ENCODE measurements around the gene HSD17B14. TPM values are rescaled to one million over a fixed set of nuclear protein-coding genes. Genes with fewer than 3 reads are reported as not detected.

Gene HSD17B14
- total and polyA plus RNA-seq, 9 of the 15 experiments (the other 6 are each of a cell fraction or from before 2014, with no cell fraction given): 0.16 TPM; not detected in 8

GRCh38 chr19:48815870-48816501 is 20.3 kb downstream of the HSD17B14 start (continued):
- TF ChIP-seq RBFOX2 (IDR thresholded peaks at IDR 0.05; ENCODE audit: low read depth, low read length): no peak
- TF ChIP-seq ZFX (CRISPR knock-in tag; IDR thresholded peaks at IDR 0.05): peak; percentile 53
- no peak for TF ChIP-seq MYC (IDR thresholded peaks at IDR 0.05; ENCODE audit: low read depth, low read length)
- no peak for TF ChIP-seq MYC (CRISPR knock-in tag; IDR thresholded peaks at IDR 0.05; ENCODE audit: borderline replicate concordance, low read depth)
- TF ChIP-seq TBP (optimal IDR thresholded peaks at IDR 0.05; ENCODE audit: low read depth, low read length): no peak
- TF ChIP-seq CREB5 (CRISPR knock-in tag; IDR thresholded peaks at IDR 0.05): no peak
- 0 out of 4 replicates have a peak, but pooled peaks of 1 of the 2 experiments have one; percentile 22 for TF ChIP-seq NRF1 (conservative IDR thresholded peaks at IDR 0.05 in 1 of 2, IDR thresholded peaks at IDR 0.05 in 1 of 2)
- TF ChIP-seq, protein P1, sequence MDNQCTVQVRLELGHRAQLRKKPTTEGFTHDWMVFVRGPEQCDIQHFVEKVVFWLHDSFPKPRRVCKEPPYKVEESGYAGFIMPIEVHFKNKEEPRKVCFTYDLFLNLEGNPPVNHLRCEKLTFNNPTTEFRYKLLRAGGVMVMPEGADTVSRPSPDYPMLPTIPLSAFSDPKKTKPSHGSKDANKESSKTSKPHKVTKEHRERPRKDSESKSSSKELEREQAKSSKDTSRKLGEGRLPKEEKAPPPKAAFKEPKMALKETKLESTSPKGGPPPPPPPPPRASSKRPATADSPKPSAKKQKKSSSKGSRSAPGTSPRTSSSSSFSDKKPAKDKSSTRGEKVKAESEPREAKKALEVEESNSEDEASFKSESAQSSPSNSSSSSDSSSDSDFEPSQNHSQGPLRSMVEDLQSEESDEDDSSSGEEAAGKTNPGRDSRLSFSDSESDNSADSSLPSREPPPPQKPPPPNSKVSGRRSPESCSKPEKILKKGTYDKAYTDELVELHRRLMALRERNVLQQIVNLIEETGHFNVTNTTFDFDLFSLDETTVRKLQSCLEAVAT (IDR thresholded peaks at IDR 0.05): no peak
- no peak for TF ChIP-seq ZNF282 (CRISPR knock-in tag; IDR thresholded peaks at IDR 0.05)
- no peak for TF ChIP-seq GATAD2A (IDR thresholded peaks at IDR 0.05)
- no peak for TF ChIP-seq CHD4 (IDR thresholded peaks at IDR 0.05; ENCODE audit: insufficient read depth, insufficient replicate concordance, low read depth, low read length, poor library complexity, severe bottlenecking)
- TF ChIP-seq, protein P2, sequence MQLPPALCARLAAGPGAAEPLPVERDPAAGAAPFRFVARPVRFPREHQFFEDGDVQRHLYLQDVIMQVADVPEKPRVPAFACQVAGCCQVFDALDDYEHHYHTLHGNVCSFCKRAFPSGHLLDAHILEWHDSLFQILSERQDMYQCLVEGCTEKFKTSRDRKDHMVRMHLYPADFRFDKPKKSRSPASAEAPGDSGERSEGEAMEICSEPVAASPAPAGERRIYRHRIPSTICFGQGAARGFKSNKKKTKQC (CRISPR knock-in tag; IDR thresholded peaks at IDR 0.05): no peak
- TF ChIP-seq CTCF (IDR thresholded peaks at IDR 0.05 in 2 of 3, conservative IDR thresholded peaks at IDR 0.05 in 1 of 3; ENCODE audit: insufficient read depth in 2 of 3, low read depth in 1 of 3, low read length in 3 of 3): 0 out of 6 replicates have a peak, but pooled peaks of 1 of the 3 experiments have one; percentile 8
- TF ChIP-seq PHF21A (IDR thresholded peaks at IDR 0.05; ENCODE audit: borderline replicate concordance, low read depth): no peak
- no peak for TF ChIP-seq NR2C2 (CRISPR knock-in tag; IDR thresholded peaks at IDR 0.05)
- TF ChIP-seq NR2C2 (tag; IDR thresholded peaks at IDR 0.05): 0 out of 2 replicates have a peak, but pooled peaks have one; percentile 39
- TF ChIP-seq RBM25 (IDR thresholded peaks at IDR 0.05; ENCODE audit: low read depth, low read length, severe bottlenecking): peak; percentile 45
- TF ChIP-seq MAFK (IDR thresholded peaks at IDR 0.05; ENCODE audit: low read length): no peak
- no peak for TF ChIP-seq NELFE (IDR thresholded peaks at IDR 0.05; ENCODE audit: insufficient read depth, insufficient read length)
- no peak for TF ChIP-seq NR2C1 (IDR thresholded peaks at IDR 0.05)
- 0 out of 2 replicates have a peak, but pooled peaks have one; percentile 43 for TF ChIP-seq NR2C1 (tag; IDR thresholded peaks at IDR 0.05)
- TF ChIP-seq GATA2 (CRISPR knock-in tag; IDR thresholded peaks at IDR 0.05): peak; percentile 63
- no peak for TF ChIP-seq POLR3G (IDR thresholded peaks at IDR 0.05; ENCODE audit: extremely low read depth, insufficient read length, insufficient replicate concordance)

All from K562 (cell line).